GM21619 (cell line): ENCODE measurements around the gene IL25.

Experiments
- ATAC-seq: cut with Tn5 transposase; IDR thresholded peaks from one replicate; pipeline ENCODE4 v1.9.1; 2021; ENCODE audit not compliant: unreplicated experiment

The IL25 gene

GRCh38 chr14:23352506-23353432 is 19.8 kb upstream of the IL25 start, which contains the start of gene SLC22A17:
Gene SLC22A17 (minus strand): TSS chr14:23352887.
- ATAC-seq = no peak

GRCh38 chr14:23353433-23353780 is 19.2 kb upstream of the IL25 start:
- ATAC-seq = no peak

GRCh38 chr14:23354990-23355389 is 17.6 kb upstream of the IL25 start:
- ATAC-seq = no peak

GRCh38 chr14:23355871-23356435 is 16.7 kb upstream of the IL25 start:
- ATAC-seq = no peak

- no peak for ATAC-seq
Observed at GRCh38 chr14:23356662-23357061, 15.9 kb upstream of the IL25 start.

- ATAC-seq = no peak
Observed at GRCh38 chr14:23357261-23357660, 15.3 kb upstream of the IL25 start.

- ATAC-seq = no peak
Observed at GRCh38 chr14:23358042-23358441, 14.6 kb upstream of the IL25 start.

- ATAC-seq = no peak
Observed at GRCh38 chr14:23358553-23359166, 13.9 kb upstream of the IL25 start.

GRCh38 chr14:23359167-23359626 is 13.4 kb upstream of the IL25 start:
- ATAC-seq = no peak

GRCh38 chr14:23359722-23360447 is 12.7 kb upstream of the IL25 start:
- no peak for ATAC-seq

GRCh38 chr14:23360496-23360895 is 12.1 kb upstream of the IL25 start:
- no peak for ATAC-seq

GRCh38 chr14:23361320-23361719 is 11.3 kb upstream of the IL25 start:
- ATAC-seq = no peak

- no peak for ATAC-seq
Observed at GRCh38 chr14:23361763-23362162, 10.8 kb upstream of the IL25 start.

GRCh38 chr14:23362200-23362599 is 10.4 kb upstream of the IL25 start:
- no peak for ATAC-seq

GRCh38 chr14:23364164-23365035 is 8.2 kb upstream of the IL25 start:
- no peak for ATAC-seq

- ATAC-seq = no peak
Observed at GRCh38 chr14:23365036-23365731, 7.4 kb upstream of the IL25 start, which contains the start of gene EFS. Gene EFS (minus strand): TSS chr14:23365172. CDS start chr14:23365025, 147 bp downstream.

GRCh38 chr14:23365732-23366425 is 6.7 kb upstream of the IL25 start:
- no peak for ATAC-seq

GRCh38 chr14:23366426-23366921 is 6.1 kb upstream of the IL25 start:
- ATAC-seq = no peak

GRCh38 chr14:23370221-23370620 is 2.4 kb upstream of the IL25 start:
- no peak for ATAC-seq
